Measurements from ENCODE around the gene LY6G5B. TPM values are rescaled to one million over a fixed set of nuclear protein-coding genes. Genes with fewer than 3 reads are reported as not detected.

The LY6G5B gene
- total RNA-seq, 4 donors from 2014 or later: 4.2 to 21.3 (median 7.1) TPM

DNA sequence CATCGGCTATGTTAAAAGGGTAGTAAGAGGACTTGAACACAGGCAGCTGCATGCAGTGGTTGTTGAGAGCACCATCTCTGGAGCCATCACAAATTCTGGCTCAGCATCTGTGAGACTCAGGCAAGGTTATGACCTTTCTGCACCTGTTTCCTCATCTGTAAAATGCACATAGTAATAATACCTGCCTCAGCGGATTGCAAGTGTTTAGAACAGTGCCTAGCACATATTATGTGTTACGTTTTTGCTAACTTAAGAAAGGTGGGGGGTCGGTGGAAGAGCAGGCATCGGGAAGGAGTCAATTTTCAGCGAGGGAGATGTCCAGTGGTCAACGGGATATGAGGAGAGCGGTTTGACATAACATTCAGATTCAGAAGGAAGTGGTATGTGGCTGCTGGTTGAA lies 8.2 kb downstream of the LY6G5B start:
- 68 to 83% methylated on average over 8 of the region's 8 CpGs for WGBS, 2 donors
- no peak for DNase-seq (ENCODE audit: low spot score in 2 of 2)
- no peak overlapping the region for H3K4me3 ChIP-seq (ENCODE audit: low read depth, poor library complexity, severe bottlenecking)
- intact Hi-C loops (cut with DNase I; ENCODE audit: low total_unique reads): no loop called here
- TF ChIP-seq, protein P1, sequence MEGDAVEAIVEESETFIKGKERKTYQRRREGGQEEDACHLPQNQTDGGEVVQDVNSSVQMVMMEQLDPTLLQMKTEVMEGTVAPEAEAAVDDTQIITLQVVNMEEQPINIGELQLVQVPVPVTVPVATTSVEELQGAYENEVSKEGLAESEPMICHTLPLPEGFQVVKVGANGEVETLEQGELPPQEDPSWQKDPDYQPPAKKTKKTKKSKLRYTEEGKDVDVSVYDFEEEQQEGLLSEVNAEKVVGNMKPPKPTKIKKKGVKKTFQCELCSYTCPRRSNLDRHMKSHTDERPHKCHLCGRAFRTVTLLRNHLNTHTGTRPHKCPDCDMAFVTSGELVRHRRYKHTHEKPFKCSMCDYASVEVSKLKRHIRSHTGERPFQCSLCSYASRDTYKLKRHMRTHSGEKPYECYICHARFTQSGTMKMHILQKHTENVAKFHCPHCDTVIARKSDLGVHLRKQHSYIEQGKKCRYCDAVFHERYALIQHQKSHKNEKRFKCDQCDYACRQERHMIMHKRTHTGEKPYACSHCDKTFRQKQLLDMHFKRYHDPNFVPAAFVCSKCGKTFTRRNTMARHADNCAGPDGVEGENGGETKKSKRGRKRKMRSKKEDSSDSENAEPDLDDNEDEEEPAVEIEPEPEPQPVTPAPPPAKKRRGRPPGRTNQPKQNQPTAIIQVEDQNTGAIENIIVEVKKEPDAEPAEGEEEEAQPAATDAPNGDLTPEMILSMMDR (IDR thresholded peaks at IDR 0.05): no peak
- no peak for TF ChIP-seq POLR2A (IDR thresholded peaks at IDR 0.05)

DNA sequence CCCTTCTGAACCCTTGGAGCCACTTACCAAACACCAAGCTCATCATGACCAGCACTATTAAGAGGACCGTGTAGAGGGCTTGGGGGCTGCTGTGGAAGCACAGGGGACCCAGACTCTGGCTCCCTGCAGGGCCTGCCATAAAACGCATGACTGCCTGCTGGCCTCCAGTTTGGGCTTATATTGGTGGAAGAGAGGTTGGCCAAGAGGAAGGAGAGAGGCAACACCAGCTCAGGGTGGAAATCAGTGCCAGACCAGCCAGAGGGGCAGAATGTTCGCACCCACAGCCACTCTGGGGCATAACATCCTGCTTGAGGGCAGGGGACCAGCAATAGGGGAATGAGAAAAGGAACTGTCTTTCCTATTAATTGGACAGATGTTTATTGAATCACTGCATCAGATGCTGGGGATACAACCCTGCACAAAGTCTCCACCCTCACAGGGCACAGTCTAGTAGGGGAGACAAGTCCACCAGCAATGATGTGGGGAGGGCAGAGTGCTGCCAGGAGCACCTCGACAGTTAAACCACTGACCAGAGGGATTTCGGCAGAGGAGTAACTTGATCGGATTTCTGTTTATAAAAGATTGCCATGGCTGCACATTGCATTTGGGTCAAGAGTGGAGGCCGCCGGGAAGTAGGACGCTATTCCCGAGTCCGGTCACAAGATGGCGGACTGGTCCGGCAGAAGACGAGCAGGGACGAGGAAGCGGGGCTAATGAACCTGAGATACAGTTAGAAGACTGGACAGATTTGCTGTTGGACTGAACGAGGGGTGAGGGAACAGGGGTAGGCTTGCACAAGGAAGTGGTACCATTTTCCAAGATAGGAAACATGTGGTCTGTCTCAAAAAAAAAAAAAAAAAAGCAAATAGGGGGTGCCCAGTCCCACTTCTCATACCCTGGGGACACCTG lies 10.7 kb downstream of the LY6G5B start, which contains the start of gene LY6G5C:
Gene LY6G5C (minus strand): TSS at position 842 of the 909 bp plus-strand sequence. CDS start 694 bp downstream, at position 148.
- DNase-seq (ENCODE audit: low spot score in 2 of 2): peak; percentile 86 to 95
- TF ChIP-seq, protein P1 (IDR thresholded peaks at IDR 0.05): peak in 1 of 3 donors; percentile 60
- no peak for TF ChIP-seq POLR2A (IDR thresholded peaks at IDR 0.05)
- peak within 1 kb of the TSS; percentile 19 for H3K4me3 ChIP-seq (ENCODE audit: low read depth, poor library complexity, severe bottlenecking)
- intact Hi-C loops (cut with DNase I; ENCODE audit: low total_unique reads): no loop called here
- WGBS, 2 donors: 13 to 14% methylated on average over 17 of the region's 17 CpGs

DNA sequence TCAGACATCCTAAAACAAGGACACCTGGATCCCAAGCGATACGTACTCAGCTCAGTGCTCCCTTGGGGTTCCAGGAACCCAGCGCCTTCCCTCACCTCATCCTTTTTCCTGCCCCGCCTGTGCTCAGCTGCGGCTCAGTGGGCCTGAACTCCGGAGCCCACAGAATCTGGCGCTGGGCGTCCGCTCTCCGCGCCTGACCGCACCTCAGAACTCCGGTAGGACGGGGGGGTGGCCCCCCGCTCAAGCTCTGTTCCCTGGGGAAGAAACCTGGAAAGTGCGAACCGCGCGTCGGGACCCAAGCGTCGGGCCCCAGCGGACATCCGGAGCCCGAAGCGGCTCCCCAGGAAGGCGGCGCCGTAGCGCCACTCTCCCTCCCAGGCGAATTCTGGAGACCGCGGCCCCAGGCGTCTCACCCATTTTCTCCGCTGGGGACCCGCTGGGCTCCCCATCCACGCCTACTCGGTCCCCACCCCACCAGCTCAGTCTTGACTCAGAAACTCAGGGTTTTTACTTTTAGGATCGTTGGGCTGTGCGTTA lies 11.4 kb downstream of the LY6G5B start:
- 0 to 2% methylated on average over 22 to 29 of the region's 40 CpGs for WGBS, 2 donors
- no peak for DNase-seq (ENCODE audit: low spot score in 2 of 2)
- intact Hi-C loops (cut with DNase I; ENCODE audit: low total_unique reads): no loop called here
- H3K4me3 ChIP-seq (ENCODE audit: low read depth, poor library complexity, severe bottlenecking): peak overlapping the region; percentile 19
- TF ChIP-seq, protein P1 (IDR thresholded peaks at IDR 0.05): no peak

DNA sequence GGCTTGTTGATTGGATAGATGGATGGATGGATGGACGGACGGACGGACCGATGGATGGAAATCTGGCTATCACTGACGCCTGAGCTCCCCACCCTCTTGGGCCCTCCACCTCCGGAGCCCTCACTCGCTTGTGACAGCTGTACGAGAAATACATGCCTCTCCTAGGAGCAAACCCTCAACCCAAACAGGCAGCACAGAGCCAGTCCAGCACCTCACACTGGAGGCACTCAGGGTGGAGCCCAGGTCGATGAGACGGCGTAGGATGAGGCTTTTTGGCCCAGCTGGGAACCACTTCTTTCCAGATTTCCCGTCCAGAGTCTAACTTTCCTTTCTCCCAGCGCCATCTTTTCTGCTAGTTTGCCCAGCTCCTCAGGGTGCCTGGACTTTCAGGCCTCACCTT lies 13.8 kb downstream of the LY6G5B start:
- no peak for TF ChIP-seq POLR2A (IDR thresholded peaks at IDR 0.05)
- TF ChIP-seq, protein P1 (IDR thresholded peaks at IDR 0.05): no peak
- DNase-seq (ENCODE audit: low spot score in 2 of 2): no peak
- H3K4me3 ChIP-seq (ENCODE audit: low read depth, poor library complexity, severe bottlenecking): no peak overlapping the region
- intact Hi-C loops (cut with DNase I; ENCODE audit: low total_unique reads): no loop called here
- 75 to 84% methylated on average over 13 of the region's 13 CpGs for WGBS, 2 donors

DNA sequence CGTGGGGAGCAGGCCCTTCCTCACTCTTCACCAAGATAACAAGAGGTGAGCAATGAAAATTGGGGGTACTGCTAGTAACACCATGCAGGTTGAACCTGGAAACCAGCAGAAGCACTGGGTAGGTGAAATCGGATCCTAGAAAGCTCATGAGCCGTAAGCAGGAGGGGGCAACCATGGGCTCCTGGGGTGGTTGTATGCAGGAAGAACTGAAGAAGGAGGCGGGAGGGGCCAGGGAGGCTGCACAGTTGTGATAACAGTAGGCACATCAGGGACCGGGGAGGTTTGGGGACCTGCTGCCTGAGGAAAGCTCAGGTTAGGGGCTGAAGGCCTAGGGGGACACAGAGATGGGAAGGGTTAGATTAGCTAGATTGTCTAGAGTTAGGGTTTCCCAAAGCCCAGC lies 16.7 kb downstream of the LY6G5B start:
- no peak for TF ChIP-seq POLR2A (IDR thresholded peaks at IDR 0.05)
- TF ChIP-seq, protein P1 (IDR thresholded peaks at IDR 0.05): no peak
- no peak for DNase-seq (ENCODE audit: low spot score in 2 of 2)
- H3K4me3 ChIP-seq (ENCODE audit: low read depth, poor library complexity, severe bottlenecking): no peak overlapping the region
- intact Hi-C loops (cut with DNase I; ENCODE audit: low total_unique reads): loop anchor here (5.0 kb wide), 1 partner anchor 81 kb away; no protein-coding TSS in a partner anchor
- WGBS, 2 donors: 80 to 88% methylated on average over 5 of the region's 5 CpGs
